Neural crest cell (in vitro differentiated cells): ENCODE measurements around the gene TPMT. TPM values are rescaled to one million over a fixed set of nuclear protein-coding genes. Genes with fewer than 3 reads are reported as not detected.

Experiments used
- DNase-seq: peaks from one replicate; pipeline ENCODE4 v3.0.0; 2021; ENCODE audit warnings: low read depth, mixed read lengths, low spot score
- H3K27ac Mint-ChIP-seq: one replicate; pipeline ENCODE4 v1.8.0; 2021; ENCODE audit warnings: mild to moderate bottlenecking, mixed read lengths; ENCODE audit not compliant: unreplicated experiment
- H3K27me3 Mint-ChIP-seq: 2 replicates; pipeline ENCODE4 v1.8.0; 2021; ENCODE audit warnings: low read depth, mild to moderate bottlenecking, mixed read lengths
- H3K36me3 Mint-ChIP-seq: 2 replicates; pipeline ENCODE4 v1.8.0; 2021; ENCODE audit warnings: low read depth, mild to moderate bottlenecking, mixed read lengths
- H3K4me1 Mint-ChIP-seq: 2 replicates; pipeline ENCODE4 v1.8.0; 2021; ENCODE audit warnings: mixed read lengths
- H3K4me3 Mint-ChIP-seq: one replicate; pipeline ENCODE4 v1.8.0; 2021; ENCODE audit warnings: mild to moderate bottlenecking, mixed read lengths
- H3K9me3 Mint-ChIP-seq: 2 replicates; pipeline ENCODE4 v1.8.0; 2021; ENCODE audit warnings: mixed read lengths
- total RNA-seq: library from RNA; stranded (reverse); gene quantifications from 2 replicates; pipeline ENCODE4 v1.2.1, GENCODE V29; 2021
- TF ChIP-seq, protein P1 (sequence below): fragments of 200-600 bp; sonication (generic); conservative IDR thresholded peaks from 2 replicates; pipeline ENCODE4 v1.5.0; 2021; ENCODE audit warnings: antibody characterized with exemption, mild to moderate bottlenecking

Gene TPMT
- total RNA-seq, 1 donor from 2014 or later, result 7.5 TPM

DNA sequence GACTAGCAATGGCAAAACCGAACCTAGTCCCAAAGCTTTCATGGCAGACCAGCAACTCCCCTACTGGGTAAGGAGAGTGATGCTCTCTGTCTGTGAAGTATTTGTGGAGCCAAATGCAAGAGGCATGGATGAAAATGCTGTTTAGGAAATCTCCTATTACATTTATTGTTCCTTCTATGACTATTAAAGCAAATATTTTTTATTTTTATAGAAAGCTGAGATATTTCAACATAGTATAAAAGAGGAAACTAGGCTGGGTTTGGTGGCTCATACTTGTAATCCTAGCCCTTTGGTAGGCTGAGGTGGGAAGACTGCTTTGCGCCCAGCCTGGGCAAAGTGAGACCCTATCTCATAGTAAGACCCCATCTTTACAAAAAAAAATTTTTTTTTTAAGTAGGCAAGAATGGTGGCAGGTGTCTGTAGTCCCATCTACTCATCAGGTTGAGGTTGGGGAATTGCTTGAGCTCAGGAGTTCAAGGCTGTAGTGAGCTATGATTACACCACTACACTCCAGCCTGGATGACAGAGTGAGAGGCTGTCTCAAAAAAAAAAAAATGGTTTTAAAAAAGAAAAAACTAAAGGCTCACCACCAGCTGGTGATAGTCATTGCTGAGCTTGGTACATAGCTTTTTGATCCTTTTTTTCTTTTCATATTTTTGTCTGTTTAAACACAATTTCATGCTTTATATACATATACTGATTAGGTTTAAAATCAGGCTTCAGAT lies 11.6 kb upstream of the TPMT start:
- DNase-seq, result no peak
- Mint-ChIP-seq H3K9me3 (no peaks in the 10 kb centered on the region), H3K27me3 (no peaks in the 10 kb centered on the region), H3K27ac (no peak overlapping the region), H3K4me3 (no peak overlapping the region), H3K4me1 (no peaks in the 10 kb centered on the region), H3K36me3 (peaks cover 14% of the 10 kb centered on the region)
- TF ChIP-seq, protein P1, sequence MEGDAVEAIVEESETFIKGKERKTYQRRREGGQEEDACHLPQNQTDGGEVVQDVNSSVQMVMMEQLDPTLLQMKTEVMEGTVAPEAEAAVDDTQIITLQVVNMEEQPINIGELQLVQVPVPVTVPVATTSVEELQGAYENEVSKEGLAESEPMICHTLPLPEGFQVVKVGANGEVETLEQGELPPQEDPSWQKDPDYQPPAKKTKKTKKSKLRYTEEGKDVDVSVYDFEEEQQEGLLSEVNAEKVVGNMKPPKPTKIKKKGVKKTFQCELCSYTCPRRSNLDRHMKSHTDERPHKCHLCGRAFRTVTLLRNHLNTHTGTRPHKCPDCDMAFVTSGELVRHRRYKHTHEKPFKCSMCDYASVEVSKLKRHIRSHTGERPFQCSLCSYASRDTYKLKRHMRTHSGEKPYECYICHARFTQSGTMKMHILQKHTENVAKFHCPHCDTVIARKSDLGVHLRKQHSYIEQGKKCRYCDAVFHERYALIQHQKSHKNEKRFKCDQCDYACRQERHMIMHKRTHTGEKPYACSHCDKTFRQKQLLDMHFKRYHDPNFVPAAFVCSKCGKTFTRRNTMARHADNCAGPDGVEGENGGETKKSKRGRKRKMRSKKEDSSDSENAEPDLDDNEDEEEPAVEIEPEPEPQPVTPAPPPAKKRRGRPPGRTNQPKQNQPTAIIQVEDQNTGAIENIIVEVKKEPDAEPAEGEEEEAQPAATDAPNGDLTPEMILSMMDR, result no peak

DNA sequence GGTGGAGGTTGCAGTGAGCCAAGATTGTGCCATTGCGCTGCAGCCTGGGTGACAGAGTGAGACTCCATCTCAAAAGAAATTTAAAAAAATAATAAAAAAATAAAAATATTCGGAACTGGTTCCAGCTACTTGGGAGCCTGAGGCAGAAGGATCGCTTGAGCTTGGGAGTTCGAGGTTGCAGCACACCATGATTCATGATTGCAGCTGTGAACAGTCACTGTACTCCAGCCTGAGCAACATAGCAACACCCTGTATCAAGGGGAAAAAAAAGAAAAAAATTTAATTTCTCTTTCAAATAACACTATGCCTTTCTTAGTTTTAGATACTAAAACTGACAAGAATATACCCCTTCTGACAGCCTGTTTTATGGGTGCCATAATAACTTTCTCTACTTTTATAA lies 10.9 kb upstream of the TPMT start:
- no peaks in the 10 kb centered on the region for H3K27me3 Mint-ChIP-seq
- H3K9me3 Mint-ChIP-seq, result no peaks in the 10 kb centered on the region
- no peaks in the 10 kb centered on the region for H3K4me1 Mint-ChIP-seq
- H3K4me3 Mint-ChIP-seq, result no peak overlapping the region
- TF ChIP-seq, protein P1, result no peak
- peaks cover 19% of the 10 kb centered on the region for H3K36me3 Mint-ChIP-seq
- no peak overlapping the region for H3K27ac Mint-ChIP-seq
- no peak for DNase-seq

DNA sequence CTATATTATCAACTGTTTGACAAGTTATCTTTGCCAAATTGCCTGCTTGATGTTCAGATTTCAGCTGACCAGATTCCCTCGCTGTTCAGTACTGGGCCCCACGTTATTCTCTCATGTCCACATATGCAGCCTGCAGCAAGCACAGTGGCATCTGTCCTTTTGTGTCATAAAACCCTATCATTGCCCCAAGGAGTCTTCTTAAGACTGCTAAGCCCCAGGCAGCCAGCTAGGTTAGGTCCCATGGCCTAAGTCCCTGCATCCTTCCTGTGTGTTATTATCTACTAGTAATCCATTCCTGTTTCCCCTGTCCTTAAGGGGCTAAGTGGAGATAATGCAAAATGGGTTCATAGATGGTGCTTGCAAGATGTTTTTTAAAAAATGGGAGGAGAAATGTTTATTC lies 7.5 kb upstream of the TPMT start:
- H3K27ac Mint-ChIP-seq, result no peak overlapping the region

DNA sequence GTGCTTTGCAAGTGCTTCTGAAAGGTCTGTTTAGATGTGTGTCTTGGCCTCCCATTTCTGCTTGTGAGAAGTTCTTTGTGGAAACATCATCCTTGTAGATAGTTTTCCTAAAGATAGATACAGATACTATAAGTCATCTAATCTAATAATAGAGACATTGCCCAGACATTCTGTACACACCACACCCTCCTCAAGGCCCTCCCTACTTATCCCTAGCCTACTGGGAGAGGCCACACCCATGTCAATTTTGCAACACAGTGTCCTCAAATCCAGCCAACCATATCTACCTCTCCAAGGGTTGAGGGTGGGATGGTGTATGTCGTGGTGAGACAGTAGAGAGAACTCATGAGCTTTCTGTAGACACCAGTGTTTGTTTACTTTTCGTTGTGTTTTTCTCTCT lies 6.6 kb upstream of the TPMT start:
- H3K36me3 Mint-ChIP-seq, result peaks cover 14% of the 10 kb centered on the region
- no peaks in the 10 kb centered on the region for H3K4me1 Mint-ChIP-seq
- no peaks in the 10 kb centered on the region for H3K9me3 Mint-ChIP-seq
- H3K27me3 Mint-ChIP-seq, result no peaks in the 10 kb centered on the region
- TF ChIP-seq, protein P1, result no peak
- H3K4me3 Mint-ChIP-seq, result no peak overlapping the region
- DNase-seq, result no peak
- no peak overlapping the region for H3K27ac Mint-ChIP-seq

More for the DNA sequence above, 7.5 kb upstream of the TPMT start:
- Mint-ChIP-seq H3K4me1 (no peaks in the 10 kb centered on the region), H3K4me3 (no peak overlapping the region), H3K27me3 (no peaks in the 10 kb centered on the region), H3K9me3 (no peaks in the 10 kb centered on the region), H3K36me3 (peaks cover 14% of the 10 kb centered on the region)
- no peak for DNase-seq
- TF ChIP-seq, protein P1, result no peak

DNA sequence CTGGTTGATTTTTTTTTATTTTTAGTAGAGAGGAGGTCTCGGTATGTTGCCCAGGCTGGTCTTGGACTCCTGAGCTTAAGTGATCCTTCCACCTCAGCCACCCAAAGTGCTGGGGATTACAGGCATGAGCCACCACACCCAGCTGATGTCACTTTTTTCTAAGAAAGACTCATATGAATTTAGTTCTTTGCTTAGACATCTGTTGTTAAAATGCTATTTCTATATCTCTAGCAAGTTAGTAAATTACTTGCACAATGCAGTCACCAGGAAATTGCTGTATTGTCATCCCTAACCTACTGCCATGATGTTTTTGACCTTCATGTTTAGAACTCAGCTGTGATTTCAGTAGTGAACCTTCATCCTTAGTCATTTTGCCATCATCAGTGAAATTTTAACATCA lies 6.0 kb upstream of the TPMT start:
- Mint-ChIP-seq H3K36me3 (peaks cover 14% of the 10 kb centered on the region), H3K9me3 (no peaks in the 10 kb centered on the region), H3K4me3 (no peak overlapping the region), H3K27me3 (no peaks in the 10 kb centered on the region), H3K4me1 (peaks cover 5% of the 10 kb centered on the region), H3K27ac (no peak overlapping the region)
- TF ChIP-seq, protein P1, result no peak
- no peak for DNase-seq
